HepG2 (cell line): ENCODE measurements around the gene COX7A1. TPM values are rescaled to one million over a fixed set of nuclear protein-coding genes. Genes with fewer than 3 reads are reported as not detected.

ENCODE experiments used
- FOXK1 ChIP-seq: sonication (generic); formaldehyde crosslinking; IDR thresholded peaks from 2 replicates; pipeline ENCODE4 v1.4.0; 2020; ENCODE audit warnings: low read depth, missing genetic modification reagents, borderline replicate concordance
- IKZF5 ChIP-seq: IDR thresholded peaks from 2 replicates; pipeline ENCODE4 v1.6.1; 2018; ENCODE audit warnings: missing genetic modification reagents, mild to moderate bottlenecking, missing compliant biosample characterization
- MLX ChIP-seq: IDR thresholded peaks from 2 replicates; pipeline ENCODE4 v1.6.1; 2016
- NR2F2 ChIP-seq: IDR thresholded peaks from 2 replicates; pipeline ENCODE4 v1.6.1; 2012; ENCODE audit warnings: low read depth, inconsistent platforms, borderline replicate concordance
- ONECUT2 ChIP-seq: sonication (generic); formaldehyde crosslinking; IDR thresholded peaks from 2 replicates; pipeline ENCODE4 v1.4.0; 2020; ENCODE audit warnings: missing genetic modification reagents
- STAT6 ChIP-seq: sonication (generic); formaldehyde crosslinking; IDR thresholded peaks from 2 replicates; pipeline ENCODE4 v1.4.0; 2020; ENCODE audit warnings: missing genetic modification reagents, mild to moderate bottlenecking, borderline replicate concordance
- TERF1 ChIP-seq: sonication (generic); formaldehyde crosslinking; IDR thresholded peaks from 2 replicates; pipeline ENCODE4 v1.8.0; 2022; ENCODE audit warnings: mild to moderate bottlenecking, missing genetic modification reagents, moderate library complexity
- THAP11 ChIP-seq: IDR thresholded peaks from 2 replicates; pipeline ENCODE4 v1.6.1; 2016; ENCODE audit warnings: missing biosample characterization, missing genetic modification reagents
- ZC3H4 ChIP-seq: sonication (generic); formaldehyde crosslinking; IDR thresholded peaks from 2 replicates; pipeline ENCODE4 v1.4.0; 2020; ENCODE audit warnings: missing genetic modification reagents, borderline replicate concordance
- ZMYM2 ChIP-seq: sonication (generic); formaldehyde crosslinking; IDR thresholded peaks from 2 replicates; pipeline ENCODE4 v1.8.0; 2022; ENCODE audit warnings: mild to moderate bottlenecking, missing genetic modification reagents
- ZNF24 ChIP-seq: fragments of 450-650 bp; IDR thresholded peaks from 2 replicates; pipeline ENCODE4 v1.6.1; 2017; ENCODE audit warnings: antibody characterized with exemption, mild to moderate bottlenecking
- ZNF318 ChIP-seq: sonication (generic); formaldehyde crosslinking; IDR thresholded peaks from 2 replicates; pipeline ENCODE4 v1.4.0; 2020; ENCODE audit warnings: mild to moderate bottlenecking, missing genetic modification reagents
- polyA plus RNA-seq, 8 experiments: library from polyadenylated mRNA; depleted of rRNA in 3 of 8; stranded (reverse) in 7 of 8; unstranded in 1 of 8; fragments of >200 nt; fragmentation: Illumina TruSeq in 4 of 8; extraction: Trizol in 4 of 8; gene quantifications; 2 replicates each; pipeline versions ENCODE4 v1.2.1 to v1.2.3, GENCODE V29; 2011 to 2016; ENCODE audit warnings: low read depth in 4 of 8, missing spikeins in 1 of 8, mixed read lengths in 1 of 8; ENCODE audit not compliant: insufficient read depth in 1 of 8
- total RNA-seq, 5 experiments: library from RNA; depleted of rRNA; stranded (reverse); fragments of >200 nt; fragmentation: Illumina TruSeq; extraction: Trizol; gene quantifications; 2 replicates each; pipeline ENCODE4 v1.2.3, GENCODE V29; 2016; ENCODE audit warnings: low read depth in 1 of 5

The COX7A1 gene
- total and polyA plus RNA-seq, 2 of the 13 experiments (the other 11 are each of a cell fraction or from before 2014, with no cell fraction given) = not detected

- TF ChIP-seq ZMYM2 (CRISPR knock-in tag) (peak; percentile 55; the same call in 1 of the 2 replicates), ONECUT2 (CRISPR knock-in tag) (no peak), FOXK1 (CRISPR knock-in tag) (0 out of 2 replicates have a peak, but pooled peaks have one; percentile 50), NR2F2 (no peak), THAP11 (CRISPR knock-in tag) (peak; percentile 92), STAT6 (CRISPR knock-in tag) (no peak), IKZF5 (CRISPR knock-in tag) (peak; percentile 95), MLX (CRISPR knock-in tag) (peak; percentile 40; the same call in 1 of the 2 replicates), ZNF24 (no peak), ZC3H4 (CRISPR knock-in tag) (no peak), TERF1 (CRISPR knock-in tag) (no peak), ZNF318 (0 out of 2 replicates have a peak, but pooled peaks have one; percentile 85)
These were observed 37.4 kb downstream of the COX7A1 start, which contains the start of gene POLR2I (continued) for GRCh38 chr19:36114721-36115452.
